Stimulated activated CD4-positive, alpha-beta T cell treated with anti-CD3 and anti-CD28 coated beads, Interleukin-1b, Interleukin-23, amount 100 ng/mL, for 48 hours (primary cell): ENCODE results near the gene CACNB1.

Experiments
- DNase-seq: peaks from one replicate; pipeline ENCODE4 v3.0.0-alpha.2; 2020

CACNB1 gene

GRCh38 chr17:39197380-39198185 is at the start of gene CACNB1:
Gene CACNB1, minus strand, starts transcription at chr17:39197669. Its CDS starts 174 bp downstream, at chr17:39197495.
- DNase-seq: peak; percentile 67

GRCh38 chr17:39246274-39246673 is 48.8 kb upstream of the CACNB1 start:
- DNase-seq: no peak

- DNase-seq: peak; percentile 84
Measured at GRCh38 chr17:39244600-39245570, 47.4 kb upstream of the CACNB1 start.

GRCh38 chr17:39244016-39244599 is 46.6 kb upstream of the CACNB1 start:
- no peak for DNase-seq

GRCh38 chr17:39243155-39243554 is 45.7 kb upstream of the CACNB1 start:
- no peak for DNase-seq

- DNase-seq: no peak
Measured at GRCh38 chr17:39240631-39241030, 43.2 kb upstream of the CACNB1 start.

GRCh38 chr17:39239640-39240314 is 42.3 kb upstream of the CACNB1 start:
- DNase-seq: peak; percentile 73

GRCh38 chr17:39238311-39238972 is 41.0 kb upstream of the CACNB1 start:
- DNase-seq: peak; percentile 74

- DNase-seq: no peak
Measured at GRCh38 chr17:39237586-39237985, 40.1 kb upstream of the CACNB1 start.

GRCh38 chr17:39236981-39237441 is 39.5 kb upstream of the CACNB1 start:
- no peak for DNase-seq

- DNase-seq: no peak
Measured at GRCh38 chr17:39236450-39236927, 39.0 kb upstream of the CACNB1 start.

- DNase-seq: peak; percentile 64
Measured at GRCh38 chr17:39235555-39236449, 38.3 kb upstream of the CACNB1 start.

- DNase-seq: peak; percentile 57
Measured at GRCh38 chr17:39231591-39232551, 34.4 kb upstream of the CACNB1 start.

- no peak for DNase-seq
Measured at GRCh38 chr17:39231091-39231561, 33.7 kb upstream of the CACNB1 start.

- no peak for DNase-seq
Measured at GRCh38 chr17:39230361-39230760, 32.9 kb upstream of the CACNB1 start.

GRCh38 chr17:39229274-39229913 is 31.9 kb upstream of the CACNB1 start:
- DNase-seq: no peak

- no peak for DNase-seq
Measured at GRCh38 chr17:39227364-39227919, 30.0 kb upstream of the CACNB1 start.

GRCh38 chr17:39225959-39226683 is 28.7 kb upstream of the CACNB1 start:
- peak; percentile 43 for DNase-seq
